Neuronal stem cell (in vitro differentiated cells): Measurements from ENCODE around the gene EOMES.
A peak's percentile ranks its signal among the peaks of the same experiment; 100 is the strongest.

ENCODE experiments used
- DNase-seq: peaks from one replicate; pipeline ENCODE4 v3.0.0-alpha.2; 2013; ENCODE audit warnings: low spot score
- H2AFZ ChIP-seq: one replicate; pipeline ENCODE4 v1.6.1; 2013; ENCODE audit warnings: mild to moderate bottlenecking, low read length, inconsistent platforms
- H2AK5ac ChIP-seq: 2 replicates; pipeline ENCODE4 v1.6.1; 2013; ENCODE audit warnings: low read depth, mild to moderate bottlenecking, inconsistent platforms, low read length, moderate library complexity, mixed read lengths
- H2BK120ac ChIP-seq: 2 replicates; pipeline ENCODE4 v1.6.1; 2013; ENCODE audit warnings: low read depth, mild to moderate bottlenecking, inconsistent platforms, low read length, moderate library complexity, mixed read lengths
- H2BK12ac ChIP-seq: one replicate; pipeline ENCODE4 v1.6.1; 2013; ENCODE audit warnings: low read length, inconsistent platforms
- H2BK15ac ChIP-seq: 2 replicates; pipeline ENCODE4 v1.6.1; 2013; ENCODE audit warnings: mild to moderate bottlenecking, low read length, inconsistent platforms, mixed read lengths
- H2BK5ac ChIP-seq: one replicate; pipeline ENCODE4 v1.6.1; 2013; ENCODE audit warnings: inconsistent platforms, mild to moderate bottlenecking, low read length, moderate library complexity
- H3K14ac ChIP-seq: one replicate; pipeline ENCODE4 v1.6.1; 2013; ENCODE audit warnings: low read length, inconsistent platforms
- H3K18ac ChIP-seq: 2 replicates; pipeline ENCODE4 v1.6.1; 2013; ENCODE audit warnings: low read length, inconsistent platforms
- H3K23ac ChIP-seq: 2 replicates; pipeline ENCODE4 v1.6.1; 2013; ENCODE audit warnings: low read depth, mild to moderate bottlenecking, mixed read lengths, low read length, inconsistent platforms; ENCODE audit not compliant: poor library complexity
- H3K27ac ChIP-seq: replicated peaks from 3 replicates; pipeline ENCODE4 v1.5.1; 2013; ENCODE audit warnings: low read length, inconsistent platforms
- H3K27me3 ChIP-seq, 3 experiments: 2 replicates each; pipeline ENCODE4 v1.6.1; 2013; ENCODE audit warnings: low read length in 3 of 3, mild to moderate bottlenecking in 2 of 3, inconsistent platforms in 1 of 3, low read depth in 1 of 3, mixed read lengths in 1 of 3, moderate library complexity in 1 of 3; ENCODE audit not compliant: control insufficient read depth in 3 of 3, insufficient read depth in 3 of 3
- H3K36me3 ChIP-seq, 2 donors: replicated peaks in 1 of 2; 2 replicates each; pipeline ENCODE4 v1.6.1; 2013; ENCODE audit warnings: low read length in 2 of 2; ENCODE audit not compliant: control insufficient read depth in 2 of 2, insufficient read depth in 2 of 2
- H3K4ac ChIP-seq: 2 replicates; pipeline ENCODE4 v1.6.1; 2013; ENCODE audit warnings: inconsistent platforms, mild to moderate bottlenecking, low read length, moderate library complexity
- H3K4me1 ChIP-seq, 2 donors: 1 replicate in 1 of 2; 2 replicates in 1 of 2; pipeline ENCODE4 v1.6.1; 2013; ENCODE audit warnings: low read length in 2 of 2, low read depth in 1 of 2; ENCODE audit not compliant: control insufficient read depth in 2 of 2, insufficient read depth in 1 of 2
- H3K4me2 ChIP-seq: one replicate; pipeline ENCODE4 v1.6.1; 2013; ENCODE audit warnings: mild to moderate bottlenecking, low read length, inconsistent platforms; ENCODE audit not compliant: insufficient read depth, poor library complexity, severe bottlenecking
- H3K4me3 ChIP-seq, 2 donors: 2 replicates each; pipeline ENCODE4 v1.5.1; 2013; ENCODE audit warnings: low read length in 2 of 2, mild to moderate bottlenecking in 2 of 2, inconsistent platforms in 1 of 2, moderate library complexity in 1 of 2
- H3K79me1 ChIP-seq: one replicate; pipeline ENCODE4 v1.6.1; 2013; ENCODE audit warnings: low read depth, mild to moderate bottlenecking, inconsistent platforms, low read length, moderate library complexity
- H3K9ac ChIP-seq: one replicate; pipeline ENCODE4 v1.6.1; 2013; ENCODE audit warnings: mild to moderate bottlenecking, low read depth, low read length, inconsistent platforms; ENCODE audit not compliant: poor library complexity
- H3K9me3 ChIP-seq, 2 donors: replicated peaks in 1 of 2; 2 replicates each; pipeline versions ENCODE3 to v1.6.1; 2013; ENCODE audit warnings: low read length in 2 of 2, mild to moderate bottlenecking in 2 of 2, inconsistent platforms in 1 of 2, low read depth in 1 of 2, mixed read lengths in 1 of 2, moderate library complexity in 1 of 2; ENCODE audit not compliant: control insufficient read depth in 2 of 2, insufficient read depth in 1 of 2
- H4K8ac ChIP-seq: one replicate; pipeline ENCODE4 v1.6.1; 2013; ENCODE audit warnings: low read depth, mild to moderate bottlenecking, inconsistent platforms, low read length, moderate library complexity
- H4K91ac ChIP-seq: one replicate; pipeline ENCODE4 v1.6.1; 2013; ENCODE audit warnings: low read length, low read depth, mild to moderate bottlenecking, inconsistent platforms; ENCODE audit not compliant: poor library complexity
- WGBS, 2 donors: extraction: QIAGEN DNeasy Blood & Tissue Kit; methylation state at CpG; one replicate each; pipeline ENCODE4 v1.1.7; 2013; ENCODE audit warnings: missing lambda C conversion rate in 2 of 2, mixed read lengths in 1 of 2; ENCODE audit not compliant: insufficient read length in 2 of 2, insufficient replicate concordance in 1 of 2; ENCODE audit errors: extremely low coverage in 2 of 2; 5-methylcytosine and 5-hydroxymethylcytosine counted together

Gene EOMES

DNA sequence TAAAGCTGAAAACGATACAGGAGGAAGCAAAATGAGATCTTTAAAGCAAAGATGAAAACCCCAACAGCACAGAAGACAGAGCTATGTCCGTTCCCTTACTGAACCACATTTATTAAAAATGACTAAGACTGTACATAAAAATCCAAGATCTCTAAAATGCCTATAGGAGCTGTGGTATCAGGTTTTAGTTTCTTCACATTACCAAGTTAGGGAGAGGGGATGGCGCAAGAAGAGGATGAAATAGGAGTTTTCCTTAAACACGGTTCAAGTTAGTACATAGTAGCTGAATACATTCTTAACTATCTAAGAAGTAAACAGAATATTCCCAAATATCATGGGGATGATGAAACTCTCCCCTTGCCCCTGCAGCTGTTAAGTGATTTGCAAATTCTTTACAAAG lies 6.3 kb downstream of the EOMES start:
- no peak overlapping the region for H3K4me3 ChIP-seq
- no peak overlapping the region for H2AK5ac ChIP-seq
- no peak overlapping the region for H2AFZ ChIP-seq
- no peak overlapping the region for H2BK12ac ChIP-seq
- H2BK120ac ChIP-seq: no peak overlapping the region
- H3K4ac ChIP-seq: no peak overlapping the region
- no peak overlapping the region for H2BK5ac ChIP-seq
- H4K8ac ChIP-seq: no peak overlapping the region
- H3K18ac ChIP-seq: no peak overlapping the region
- peaks cover 12% of the 10 kb centered on the region in 2 donors for H3K4me1 ChIP-seq
- no peak overlapping the region for H4K91ac ChIP-seq
- no peaks in the 10 kb centered on the region for H3K36me3 ChIP-seq
- H3K23ac ChIP-seq: no peak overlapping the region
- H3K9ac ChIP-seq: no peak overlapping the region
- H3K9me3 ChIP-seq: peaks cover 0 to 3% of the 10 kb centered on the region in 2 donors
- no CpG with 5 or more reads among the region's 4 CpGs for WGBS, 2 donors
- H3K27me3 ChIP-seq: peaks cover 45 to 87% (median 82%) of the 10 kb centered on the region in 3 experiments
- H2BK15ac ChIP-seq: no peak overlapping the region
- H3K27ac ChIP-seq: no peak overlapping the region
- H3K79me1 ChIP-seq: no peaks in the 10 kb centered on the region
- no peak overlapping the region for H3K4me2 ChIP-seq
- no peak overlapping the region for H3K14ac ChIP-seq
- DNase-seq: no peak

DNA sequence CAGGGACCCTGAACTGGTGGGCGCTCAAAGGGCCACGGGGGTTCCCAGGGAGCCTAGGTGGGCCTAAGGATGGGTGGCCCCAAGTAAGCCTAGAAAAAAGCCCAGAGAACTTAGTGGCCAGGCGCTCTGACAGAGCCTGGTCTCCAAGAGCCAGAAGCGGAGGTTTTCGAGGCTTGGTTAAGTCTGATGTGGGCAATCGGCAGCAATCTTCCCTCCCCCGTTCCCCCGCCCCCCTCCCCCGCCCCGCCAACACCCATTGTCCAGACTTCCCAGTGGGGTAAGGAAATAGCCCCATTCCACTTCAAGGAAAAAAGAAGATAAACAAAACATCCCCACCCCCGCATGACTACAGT lies 6.7 kb downstream of the EOMES start:
- H4K91ac ChIP-seq: no peak overlapping the region
- H3K4ac ChIP-seq: no peak overlapping the region
- peak overlapping the region; percentile 44 for H3K18ac ChIP-seq
- H2BK12ac ChIP-seq: no peak overlapping the region
- peaks cover 42 to 83% (median 78%) of the 10 kb centered on the region in 3 experiments for H3K27me3 ChIP-seq
- H2AFZ ChIP-seq: peak overlapping the region; percentile 61
- no peaks in the 10 kb centered on the region for H3K36me3 ChIP-seq
- H3K9ac ChIP-seq: no peak overlapping the region
- H4K8ac ChIP-seq: no peak overlapping the region
- H3K9me3 ChIP-seq: peaks cover 0 to 3% of the 10 kb centered on the region in 2 donors
- no peak overlapping the region for H2AK5ac ChIP-seq
- no peak overlapping the region for H3K4me3 ChIP-seq
- no CpG with 5 or more reads among the region's 11 CpGs for WGBS, 2 donors
- no peak overlapping the region for H2BK5ac ChIP-seq
- H3K27ac ChIP-seq: no peak overlapping the region
- peak overlapping the region; percentile 46 for H3K4me2 ChIP-seq
- H3K79me1 ChIP-seq: no peaks in the 10 kb centered on the region
- peak overlapping the region; percentile 20 for H3K23ac ChIP-seq
- H3K4me1 ChIP-seq: peaks cover 12% of the 10 kb centered on the region in 2 donors
- no peak overlapping the region for H2BK120ac ChIP-seq
- no peak overlapping the region for H2BK15ac ChIP-seq
- no peak overlapping the region for H3K14ac ChIP-seq
- DNase-seq: no peak

DNA sequence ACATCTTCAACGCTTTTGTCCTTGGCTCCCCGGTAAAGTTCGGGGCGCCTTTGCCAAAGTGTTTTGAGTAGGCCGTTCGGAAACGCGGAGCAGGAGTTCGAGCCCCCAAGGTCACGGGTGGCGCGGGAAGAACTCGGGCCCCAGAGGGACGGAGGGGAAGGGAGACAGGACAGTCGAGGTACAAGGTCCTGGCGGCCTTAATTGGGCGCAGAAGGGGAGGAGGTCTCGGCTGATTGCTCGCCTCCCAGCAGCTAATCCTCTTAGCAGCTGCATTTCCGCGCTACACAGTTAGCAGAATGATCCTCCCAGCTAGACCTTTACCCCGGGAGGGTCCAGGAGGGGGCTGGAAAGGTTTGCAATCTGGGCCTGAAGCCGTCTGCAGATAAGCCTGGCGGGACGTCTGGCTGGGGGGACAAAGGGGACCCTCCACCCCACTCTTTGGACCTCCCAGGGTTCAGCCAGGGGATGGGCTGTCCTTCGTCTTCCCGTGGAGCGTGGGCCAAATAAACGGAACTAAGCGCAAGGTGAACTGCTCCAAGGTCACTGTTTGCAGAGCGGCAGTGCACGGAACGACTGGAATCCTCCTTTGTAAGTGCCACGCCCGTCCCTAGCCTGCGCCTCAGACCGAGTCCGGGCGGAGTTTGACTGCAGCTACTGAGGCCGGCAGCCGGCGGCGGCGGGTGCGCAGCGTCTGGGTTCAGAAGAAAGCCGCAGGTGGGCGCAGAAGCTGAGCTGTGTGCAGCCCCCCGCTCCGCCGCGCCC lies 7.2 kb downstream of the EOMES start:
- Histone ChIP-seq H4K91ac (no peak overlapping the region), H3K9me3 (peaks cover 0 to 3% of the 10 kb centered on the region in 2 donors), H3K23ac (peak overlapping the region; percentile 20), H3K36me3 (no peaks in the 10 kb centered on the region), H2AFZ (peak overlapping the region; percentile 61), H3K4me1 (peaks cover 12% of the 10 kb centered on the region in 2 donors), H2BK12ac (no peak overlapping the region), H3K4me3 (peak overlapping the region in 1 of 2 donors; percentile 37), H3K14ac (no peak overlapping the region), H2BK5ac (no peak overlapping the region), H3K79me1 (no peaks in the 10 kb centered on the region), H3K27ac (no peak overlapping the region), H3K9ac (no peak overlapping the region), H3K4me2 (peak overlapping the region; percentile 46), H3K27me3 (peaks cover 39 to 78% (median 73%) of the 10 kb centered on the region in 3 experiments), H2BK15ac (no peak overlapping the region), H2AK5ac (no peak overlapping the region), H2BK120ac (no peak overlapping the region), H3K4ac (no peak overlapping the region), H3K18ac (peak overlapping the region; percentile 44), H4K8ac (no peak overlapping the region)
- no CpG with 5 or more reads among the region's 52 CpGs for WGBS, 2 donors
- no peak for DNase-seq

DNA sequence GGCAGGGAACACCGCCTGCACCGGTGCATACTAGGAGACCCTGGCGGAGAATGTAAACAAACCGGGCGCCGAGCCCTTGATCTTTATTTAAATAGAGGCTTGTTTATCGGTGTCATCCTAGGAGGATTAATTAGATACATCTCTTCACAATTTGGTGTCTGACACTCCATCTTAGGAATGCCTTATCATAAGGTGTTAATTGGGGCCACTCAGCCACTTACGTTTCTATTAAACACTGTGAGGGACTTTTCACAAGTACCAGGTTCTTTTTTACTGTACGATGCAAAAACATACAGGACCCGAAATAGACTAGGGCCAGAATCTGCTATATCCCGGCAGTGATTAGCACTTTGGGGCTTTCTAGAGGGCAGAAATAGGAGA lies 8.0 kb downstream of the EOMES start:
- no peak overlapping the region for H2BK120ac ChIP-seq
- H3K27me3 ChIP-seq: peaks cover 36 to 72% (median 65%) of the 10 kb centered on the region in 3 experiments
- H3K9me3 ChIP-seq: peaks cover 0 to 3% of the 10 kb centered on the region in 2 donors
- no peak overlapping the region for H2AK5ac ChIP-seq
- H2BK5ac ChIP-seq: no peak overlapping the region
- no peak overlapping the region for H3K14ac ChIP-seq
- no peak for DNase-seq
- no peak overlapping the region for H4K91ac ChIP-seq
- H3K4me2 ChIP-seq: no peak overlapping the region
- no peak overlapping the region for H3K9ac ChIP-seq
- no peaks in the 10 kb centered on the region for H3K36me3 ChIP-seq
- no peak overlapping the region for H2BK12ac ChIP-seq
- no peak overlapping the region for H3K4me3 ChIP-seq
- WGBS, 2 donors: no CpG with 5 or more reads among the region's 11 CpGs
- H3K4me1 ChIP-seq: peaks cover 12% of the 10 kb centered on the region in 2 donors
- no peaks in the 10 kb centered on the region for H3K79me1 ChIP-seq
- no peak overlapping the region for H3K27ac ChIP-seq
- H2BK15ac ChIP-seq: no peak overlapping the region
- H2AFZ ChIP-seq: peak overlapping the region; percentile 61
- no peak overlapping the region for H3K4ac ChIP-seq
- no peak overlapping the region for H3K23ac ChIP-seq
- H3K18ac ChIP-seq: no peak overlapping the region
- no peak overlapping the region for H4K8ac ChIP-seq
